ENCODE data around the gene CFLAR. TPM values are rescaled to one million over a fixed set of nuclear protein-coding genes. Genes with fewer than 3 reads are reported as not detected.
A peak's percentile ranks its signal among the peaks of the same experiment; 100 is the strongest.

The CFLAR gene
- total RNA-seq, 1 experiment from 2014 or later: 21.5 TPM

DNA sequence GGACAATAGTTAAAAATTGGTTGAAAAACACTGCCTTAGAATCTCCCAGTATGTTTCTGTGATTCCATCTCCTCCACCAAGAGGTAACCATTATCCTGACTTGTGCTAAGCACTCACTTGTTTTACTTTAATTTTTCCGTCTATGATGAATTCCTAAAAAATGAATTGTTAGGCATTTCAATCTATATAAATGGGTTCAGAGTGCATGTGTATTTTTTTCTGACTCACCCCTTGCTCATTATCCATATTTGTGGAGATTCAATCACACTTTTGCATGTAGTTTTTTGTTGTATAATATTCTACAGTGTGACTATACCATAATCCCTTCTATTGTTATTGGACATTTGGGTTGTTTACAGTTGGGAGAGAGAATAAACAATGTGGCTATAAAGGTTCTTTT lies 42.9 kb upstream of the CFLAR start (continued):
- TF ChIP-seq, protein P1, sequence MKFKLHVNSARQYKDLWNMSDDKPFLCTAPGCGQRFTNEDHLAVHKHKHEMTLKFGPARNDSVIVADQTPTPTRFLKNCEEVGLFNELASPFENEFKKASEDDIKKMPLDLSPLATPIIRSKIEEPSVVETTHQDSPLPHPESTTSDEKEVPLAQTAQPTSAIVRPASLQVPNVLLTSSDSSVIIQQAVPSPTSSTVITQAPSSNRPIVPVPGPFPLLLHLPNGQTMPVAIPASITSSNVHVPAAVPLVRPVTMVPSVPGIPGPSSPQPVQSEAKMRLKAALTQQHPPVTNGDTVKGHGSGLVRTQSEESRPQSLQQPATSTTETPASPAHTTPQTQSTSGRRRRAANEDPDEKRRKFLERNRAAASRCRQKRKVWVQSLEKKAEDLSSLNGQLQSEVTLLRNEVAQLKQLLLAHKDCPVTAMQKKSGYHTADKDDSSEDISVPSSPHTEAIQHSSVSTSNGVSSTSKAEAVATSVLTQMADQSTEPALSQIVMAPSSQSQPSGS (CRISPR knock-in tag; IDR thresholded peaks at IDR 0.05; ENCODE audit: borderline replicate concordance, low read depth): no peak

DNA sequence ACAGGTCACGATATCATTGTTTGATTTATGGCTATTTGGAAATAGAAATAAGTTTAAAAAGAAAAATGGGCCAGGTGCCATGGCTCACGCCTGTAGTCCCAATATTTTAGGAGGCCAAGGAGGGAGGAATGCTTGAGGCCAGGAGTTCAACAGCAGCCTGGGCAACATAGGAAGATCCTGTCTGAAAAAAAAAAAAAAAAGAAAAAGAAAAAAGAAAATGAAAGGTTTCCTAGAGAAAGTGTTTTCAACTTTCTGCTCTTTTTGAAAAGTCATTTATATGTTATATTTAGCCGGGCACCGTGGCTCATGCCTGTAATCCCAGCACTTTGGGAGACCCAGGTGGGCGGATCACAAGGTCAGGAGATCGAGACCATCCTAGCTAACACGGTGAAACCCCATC lies 41.0 kb upstream of the CFLAR start:
- Mint-ChIP-seq H3K27ac (peak overlapping the region; percentile 23; the same call in 1 of the 2 replicates), H3K27me3 (ENCODE audit: low read depth) (no peaks in the 10 kb centered on the region), H3K36me3 (peaks cover 3% of the 10 kb centered on the region; the same call in 1 of the 2 replicates), H3K4me3 (no peak overlapping the region), H3K9me3 (no peaks in the 10 kb centered on the region), H3K4me1 (peaks cover 13% of the 10 kb centered on the region)
- ATAC-seq: no peak
- TF ChIP-seq, protein P2, sequence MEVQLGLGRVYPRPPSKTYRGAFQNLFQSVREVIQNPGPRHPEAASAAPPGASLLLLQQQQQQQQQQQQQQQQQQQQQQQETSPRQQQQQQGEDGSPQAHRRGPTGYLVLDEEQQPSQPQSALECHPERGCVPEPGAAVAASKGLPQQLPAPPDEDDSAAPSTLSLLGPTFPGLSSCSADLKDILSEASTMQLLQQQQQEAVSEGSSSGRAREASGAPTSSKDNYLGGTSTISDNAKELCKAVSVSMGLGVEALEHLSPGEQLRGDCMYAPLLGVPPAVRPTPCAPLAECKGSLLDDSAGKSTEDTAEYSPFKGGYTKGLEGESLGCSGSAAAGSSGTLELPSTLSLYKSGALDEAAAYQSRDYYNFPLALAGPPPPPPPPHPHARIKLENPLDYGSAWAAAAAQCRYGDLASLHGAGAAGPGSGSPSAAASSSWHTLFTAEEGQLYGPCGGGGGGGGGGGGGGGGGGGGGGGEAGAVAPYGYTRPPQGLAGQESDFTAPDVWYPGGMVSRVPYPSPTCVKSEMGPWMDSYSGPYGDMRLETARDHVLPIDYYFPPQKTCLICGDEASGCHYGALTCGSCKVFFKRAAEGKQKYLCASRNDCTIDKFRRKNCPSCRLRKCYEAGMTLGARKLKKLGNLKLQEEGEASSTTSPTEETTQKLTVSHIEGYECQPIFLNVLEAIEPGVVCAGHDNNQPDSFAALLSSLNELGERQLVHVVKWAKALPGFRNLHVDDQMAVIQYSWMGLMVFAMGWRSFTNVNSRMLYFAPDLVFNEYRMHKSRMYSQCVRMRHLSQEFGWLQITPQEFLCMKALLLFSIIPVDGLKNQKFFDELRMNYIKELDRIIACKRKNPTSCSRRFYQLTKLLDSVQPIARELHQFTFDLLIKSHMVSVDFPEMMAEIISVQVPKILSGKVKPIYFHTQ (CRISPR knock-in tag; IDR thresholded peaks at IDR 0.05): no peak
- TF ChIP-seq TEAD4 (CRISPR knock-in tag; IDR thresholded peaks at IDR 0.05) (no peak), FOXP1 (CRISPR knock-in tag; IDR thresholded peaks at IDR 0.05; ENCODE audit: borderline replicate concordance) (no peak), IRF2 (CRISPR knock-in tag; IDR thresholded peaks at IDR 0.05; ENCODE audit: borderline replicate concordance, low read depth) (no peak), ZNF138 (CRISPR knock-in tag; conservative IDR thresholded peaks at IDR 0.05) (no peak), ZNF121 (CRISPR knock-in tag; IDR thresholded peaks at IDR 0.05) (no peak), PRRX2 (CRISPR knock-in tag; IDR thresholded peaks at IDR 0.05) (no peak), SOX15 (CRISPR knock-in tag; IDR thresholded peaks at IDR 0.05) (no peak)
- TF ChIP-seq, protein P3, sequence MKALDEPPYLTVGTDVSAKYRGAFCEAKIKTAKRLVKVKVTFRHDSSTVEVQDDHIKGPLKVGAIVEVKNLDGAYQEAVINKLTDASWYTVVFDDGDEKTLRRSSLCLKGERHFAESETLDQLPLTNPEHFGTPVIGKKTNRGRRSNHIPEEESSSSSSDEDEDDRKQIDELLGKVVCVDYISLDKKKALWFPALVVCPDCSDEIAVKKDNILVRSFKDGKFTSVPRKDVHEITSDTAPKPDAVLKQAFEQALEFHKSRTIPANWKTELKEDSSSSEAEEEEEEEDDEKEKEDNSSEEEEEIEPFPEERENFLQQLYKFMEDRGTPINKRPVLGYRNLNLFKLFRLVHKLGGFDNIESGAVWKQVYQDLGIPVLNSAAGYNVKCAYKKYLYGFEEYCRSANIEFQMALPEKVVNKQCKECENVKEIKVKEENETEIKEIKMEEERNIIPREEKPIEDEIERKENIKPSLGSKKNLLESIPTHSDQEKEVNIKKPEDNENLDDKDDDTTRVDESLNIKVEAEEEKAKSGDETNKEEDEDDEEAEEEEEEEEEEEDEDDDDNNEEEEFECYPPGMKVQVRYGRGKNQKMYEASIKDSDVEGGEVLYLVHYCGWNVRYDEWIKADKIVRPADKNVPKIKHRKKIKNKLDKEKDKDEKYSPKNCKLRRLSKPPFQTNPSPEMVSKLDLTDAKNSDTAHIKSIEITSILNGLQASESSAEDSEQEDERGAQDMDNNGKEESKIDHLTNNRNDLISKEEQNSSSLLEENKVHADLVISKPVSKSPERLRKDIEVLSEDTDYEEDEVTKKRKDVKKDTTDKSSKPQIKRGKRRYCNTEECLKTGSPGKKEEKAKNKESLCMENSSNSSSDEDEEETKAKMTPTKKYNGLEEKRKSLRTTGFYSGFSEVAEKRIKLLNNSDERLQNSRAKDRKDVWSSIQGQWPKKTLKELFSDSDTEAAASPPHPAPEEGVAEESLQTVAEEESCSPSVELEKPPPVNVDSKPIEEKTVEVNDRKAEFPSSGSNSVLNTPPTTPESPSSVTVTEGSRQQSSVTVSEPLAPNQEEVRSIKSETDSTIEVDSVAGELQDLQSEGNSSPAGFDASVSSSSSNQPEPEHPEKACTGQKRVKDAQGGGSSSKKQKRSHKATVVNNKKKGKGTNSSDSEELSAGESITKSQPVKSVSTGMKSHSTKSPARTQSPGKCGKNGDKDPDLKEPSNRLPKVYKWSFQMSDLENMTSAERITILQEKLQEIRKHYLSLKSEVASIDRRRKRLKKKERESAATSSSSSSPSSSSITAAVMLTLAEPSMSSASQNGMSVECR (CRISPR knock-in tag; IDR thresholded peaks at IDR 0.05; ENCODE audit: borderline replicate concordance): no peak
- TF ChIP-seq, protein P4, sequence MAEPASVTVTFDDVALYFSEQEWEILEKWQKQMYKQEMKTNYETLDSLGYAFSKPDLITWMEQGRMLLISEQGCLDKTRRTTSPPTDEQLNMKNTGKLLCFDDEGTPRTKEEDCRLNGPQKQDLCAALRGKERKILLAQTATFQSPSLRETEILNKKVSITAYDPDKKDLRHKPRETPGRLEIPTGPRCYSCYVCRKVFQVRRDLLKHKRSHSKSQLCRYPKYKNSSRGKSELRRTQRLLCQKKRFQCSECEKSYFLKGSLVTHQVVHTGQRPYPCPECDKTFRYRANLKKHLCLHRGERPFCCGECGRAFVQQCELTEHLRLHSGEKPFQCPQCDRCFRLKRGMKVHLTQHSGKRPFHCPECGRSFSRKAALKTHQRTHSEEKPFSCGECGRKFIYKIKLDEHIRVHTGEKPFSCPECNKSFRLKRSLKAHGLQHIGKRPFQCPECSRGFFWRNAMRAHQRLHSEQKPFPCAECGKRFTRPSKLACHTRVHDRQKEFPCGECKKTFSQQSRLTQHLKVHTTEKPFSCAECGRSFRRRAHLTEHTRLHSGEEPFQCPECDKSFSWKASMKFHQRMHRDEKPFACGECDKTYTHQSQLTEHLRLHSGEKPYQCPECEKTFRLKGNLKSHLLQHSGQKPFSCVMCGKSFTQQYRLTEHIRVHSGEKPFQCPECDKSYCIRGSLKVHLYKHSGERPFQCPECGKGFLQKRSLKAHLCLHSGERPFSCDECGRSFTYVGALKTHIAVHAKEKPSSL (CRISPR knock-in tag; conservative IDR thresholded peaks at IDR 0.05): no peak
- TF ChIP-seq, protein P5, sequence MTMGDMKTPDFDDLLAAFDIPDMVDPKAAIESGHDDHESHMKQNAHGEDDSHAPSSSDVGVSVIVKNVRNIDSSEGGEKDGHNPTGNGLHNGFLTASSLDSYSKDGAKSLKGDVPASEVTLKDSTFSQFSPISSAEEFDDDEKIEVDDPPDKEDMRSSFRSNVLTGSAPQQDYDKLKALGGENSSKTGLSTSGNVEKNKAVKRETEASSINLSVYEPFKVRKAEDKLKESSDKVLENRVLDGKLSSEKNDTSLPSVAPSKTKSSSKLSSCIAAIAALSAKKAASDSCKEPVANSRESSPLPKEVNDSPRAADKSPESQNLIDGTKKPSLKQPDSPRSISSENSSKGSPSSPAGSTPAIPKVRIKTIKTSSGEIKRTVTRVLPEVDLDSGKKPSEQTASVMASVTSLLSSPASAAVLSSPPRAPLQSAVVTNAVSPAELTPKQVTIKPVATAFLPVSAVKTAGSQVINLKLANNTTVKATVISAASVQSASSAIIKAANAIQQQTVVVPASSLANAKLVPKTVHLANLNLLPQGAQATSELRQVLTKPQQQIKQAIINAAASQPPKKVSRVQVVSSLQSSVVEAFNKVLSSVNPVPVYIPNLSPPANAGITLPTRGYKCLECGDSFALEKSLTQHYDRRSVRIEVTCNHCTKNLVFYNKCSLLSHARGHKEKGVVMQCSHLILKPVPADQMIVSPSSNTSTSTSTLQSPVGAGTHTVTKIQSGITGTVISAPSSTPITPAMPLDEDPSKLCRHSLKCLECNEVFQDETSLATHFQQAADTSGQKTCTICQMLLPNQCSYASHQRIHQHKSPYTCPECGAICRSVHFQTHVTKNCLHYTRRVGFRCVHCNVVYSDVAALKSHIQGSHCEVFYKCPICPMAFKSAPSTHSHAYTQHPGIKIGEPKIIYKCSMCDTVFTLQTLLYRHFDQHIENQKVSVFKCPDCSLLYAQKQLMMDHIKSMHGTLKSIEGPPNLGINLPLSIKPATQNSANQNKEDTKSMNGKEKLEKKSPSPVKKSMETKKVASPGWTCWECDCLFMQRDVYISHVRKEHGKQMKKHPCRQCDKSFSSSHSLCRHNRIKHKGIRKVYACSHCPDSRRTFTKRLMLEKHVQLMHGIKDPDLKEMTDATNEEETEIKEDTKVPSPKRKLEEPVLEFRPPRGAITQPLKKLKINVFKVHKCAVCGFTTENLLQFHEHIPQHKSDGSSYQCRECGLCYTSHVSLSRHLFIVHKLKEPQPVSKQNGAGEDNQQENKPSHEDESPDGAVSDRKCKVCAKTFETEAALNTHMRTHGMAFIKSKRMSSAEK (CRISPR knock-in tag; IDR thresholded peaks at IDR 0.05; ENCODE audit: borderline replicate concordance): no peak
- POLR2A ChIA-PET: interaction anchor here (0.6 kb wide), 1 partner anchor 704 kb away, joined by 3 read pairs; no protein-coding TSS in a partner anchor
- CTCF ChIA-PET: interaction anchor here (0.7 kb wide), 2 partner anchors 19 to 83 kb away, joined by 4 to 5 read pairs; no protein-coding TSS in a partner anchor
- no peak for DNase-seq (ENCODE audit: low spot score)

Measured in WTC11 (cell line).